ENCODE results near the gene BCL2A1. TPM values are rescaled to one million over a fixed set of nuclear protein-coding genes. Genes with fewer than 3 reads are reported as not detected.

The BCL2A1 gene
- total and polyA plus RNA-seq, 4 donors, result 0.50 to 2.9 (median 1.2) TPM

DNA sequence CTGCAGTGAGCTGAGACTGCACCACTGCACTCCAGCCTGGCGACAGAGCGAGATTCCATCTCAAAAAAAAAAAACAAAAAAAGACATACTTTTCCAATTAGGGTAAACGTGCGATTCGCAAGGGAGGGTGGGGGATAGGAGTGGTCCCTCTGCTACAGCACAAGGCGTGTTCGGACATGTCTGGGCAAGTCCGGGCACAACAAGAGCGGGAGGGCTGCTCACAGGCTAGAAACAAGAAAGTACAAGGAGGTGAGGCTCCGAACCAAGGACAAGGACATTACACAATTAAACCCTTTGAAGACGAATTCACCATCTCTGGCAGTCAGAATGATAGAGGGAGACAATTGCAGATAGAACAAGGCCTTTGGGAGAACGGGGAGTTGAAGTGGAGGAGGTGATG is 32.2 kb upstream of the BCL2A1 start:
- WGBS, result 93% methylated on average over 12 of the region's 12 CpGs
- H3K27me3 ChIP-seq (ENCODE audit: control insufficient read depth in 4 of 4, insufficient read depth in 4 of 4, low read length in 3 of 4), result no peaks in the 10 kb centered on the region
- H3K9me3 ChIP-seq (ENCODE audit: control insufficient read depth in 4 of 4, low read length in 3 of 4), result no peaks in the 10 kb centered on the region
- H3K36me3 ChIP-seq (ENCODE audit: control insufficient read depth in 4 of 4, insufficient read depth in 3 of 4, low read depth in 1 of 4, low read length in 3 of 4), result no peaks in the 10 kb centered on the region
- no peak for DNase-seq (ENCODE audit: low spot score)
- no peak overlapping the region for H3K9ac ChIP-seq (ENCODE audit: low read depth in 1 of 2, low read length in 2 of 2)
- TF ChIP-seq, protein P1, sequence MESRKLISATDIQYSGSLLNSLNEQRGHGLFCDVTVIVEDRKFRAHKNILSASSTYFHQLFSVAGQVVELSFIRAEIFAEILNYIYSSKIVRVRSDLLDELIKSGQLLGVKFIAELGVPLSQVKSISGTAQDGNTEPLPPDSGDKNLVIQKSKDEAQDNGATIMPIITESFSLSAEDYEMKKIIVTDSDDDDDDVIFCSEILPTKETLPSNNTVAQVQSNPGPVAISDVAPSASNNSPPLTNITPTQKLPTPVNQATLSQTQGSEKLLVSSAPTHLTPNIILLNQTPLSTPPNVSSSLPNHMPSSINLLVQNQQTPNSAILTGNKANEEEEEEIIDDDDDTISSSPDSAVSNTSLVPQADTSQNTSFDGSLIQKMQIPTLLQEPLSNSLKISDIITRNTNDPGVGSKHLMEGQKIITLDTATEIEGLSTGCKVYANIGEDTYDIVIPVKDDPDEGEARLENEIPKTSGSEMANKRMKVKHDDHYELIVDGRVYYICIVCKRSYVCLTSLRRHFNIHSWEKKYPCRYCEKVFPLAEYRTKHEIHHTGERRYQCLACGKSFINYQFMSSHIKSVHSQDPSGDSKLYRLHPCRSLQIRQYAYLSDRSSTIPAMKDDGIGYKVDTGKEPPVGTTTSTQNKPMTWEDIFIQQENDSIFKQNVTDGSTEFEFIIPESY (IDR thresholded peaks at IDR 0.05), result no peak
- no peak for TF ChIP-seq YY1 (IDR thresholded peaks at IDR 0.05)
- no peak overlapping the region for H3K27ac ChIP-seq (ENCODE audit: low read depth in 1 of 2, low read length in 2 of 2)
- no peak overlapping the region for H3K4me3 ChIP-seq (ENCODE audit: low read depth in 1 of 3, low read length in 3 of 3)
- H3K4me1 ChIP-seq (ENCODE audit: control insufficient read depth in 4 of 4, insufficient read depth in 4 of 4, low read length in 3 of 4), result peaks cover 0 to 2% (median 0%) of the 10 kb centered on the region in 4 donors

DNA sequence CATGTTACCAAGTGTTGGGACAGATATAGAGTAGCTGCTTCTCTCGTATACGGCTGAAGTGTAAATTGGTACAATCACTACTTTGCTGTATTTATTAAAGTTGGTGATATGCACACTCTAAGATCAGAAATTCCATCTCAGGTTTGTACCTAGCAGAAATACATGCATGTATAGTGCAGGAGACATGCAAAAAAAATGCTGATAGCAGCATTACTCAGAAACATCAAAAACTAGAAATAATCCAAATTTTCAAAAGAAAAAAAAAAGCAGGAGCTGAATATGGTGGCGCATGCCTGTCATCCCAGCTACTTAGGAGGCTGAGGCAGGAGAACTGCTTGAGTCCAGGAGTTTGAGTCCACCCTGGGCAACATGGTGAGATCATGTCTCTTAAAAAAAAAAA is 31.3 kb upstream of the BCL2A1 start:
- 97% methylated on average over 3 of the region's 3 CpGs for WGBS
- no peaks in the 10 kb centered on the region for H3K36me3 ChIP-seq (ENCODE audit: control insufficient read depth in 4 of 4, insufficient read depth in 3 of 4, low read depth in 1 of 4, low read length in 3 of 4)
- H3K9ac ChIP-seq (ENCODE audit: low read depth in 1 of 2, low read length in 2 of 2), result no peak overlapping the region
- H3K27ac ChIP-seq (ENCODE audit: low read depth in 1 of 2, low read length in 2 of 2), result no peak overlapping the region
- DNase-seq (ENCODE audit: low spot score), result no peak
- H3K27me3 ChIP-seq (ENCODE audit: control insufficient read depth in 4 of 4, insufficient read depth in 4 of 4, low read length in 3 of 4), result no peaks in the 10 kb centered on the region
- H3K4me1 ChIP-seq (ENCODE audit: control insufficient read depth in 4 of 4, insufficient read depth in 4 of 4, low read length in 3 of 4), result peaks cover 0 to 2% (median 0%) of the 10 kb centered on the region in 4 donors
- H3K4me3 ChIP-seq (ENCODE audit: low read depth in 1 of 3, low read length in 3 of 3), result no peak overlapping the region
- TF ChIP-seq, protein P2, sequence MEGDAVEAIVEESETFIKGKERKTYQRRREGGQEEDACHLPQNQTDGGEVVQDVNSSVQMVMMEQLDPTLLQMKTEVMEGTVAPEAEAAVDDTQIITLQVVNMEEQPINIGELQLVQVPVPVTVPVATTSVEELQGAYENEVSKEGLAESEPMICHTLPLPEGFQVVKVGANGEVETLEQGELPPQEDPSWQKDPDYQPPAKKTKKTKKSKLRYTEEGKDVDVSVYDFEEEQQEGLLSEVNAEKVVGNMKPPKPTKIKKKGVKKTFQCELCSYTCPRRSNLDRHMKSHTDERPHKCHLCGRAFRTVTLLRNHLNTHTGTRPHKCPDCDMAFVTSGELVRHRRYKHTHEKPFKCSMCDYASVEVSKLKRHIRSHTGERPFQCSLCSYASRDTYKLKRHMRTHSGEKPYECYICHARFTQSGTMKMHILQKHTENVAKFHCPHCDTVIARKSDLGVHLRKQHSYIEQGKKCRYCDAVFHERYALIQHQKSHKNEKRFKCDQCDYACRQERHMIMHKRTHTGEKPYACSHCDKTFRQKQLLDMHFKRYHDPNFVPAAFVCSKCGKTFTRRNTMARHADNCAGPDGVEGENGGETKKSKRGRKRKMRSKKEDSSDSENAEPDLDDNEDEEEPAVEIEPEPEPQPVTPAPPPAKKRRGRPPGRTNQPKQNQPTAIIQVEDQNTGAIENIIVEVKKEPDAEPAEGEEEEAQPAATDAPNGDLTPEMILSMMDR (IDR thresholded peaks at IDR 0.05; ENCODE audit: low read depth, low read length, missing input control), result no peak
- no peak for TF ChIP-seq YY1 (IDR thresholded peaks at IDR 0.05)
- TF ChIP-seq, protein P3, sequence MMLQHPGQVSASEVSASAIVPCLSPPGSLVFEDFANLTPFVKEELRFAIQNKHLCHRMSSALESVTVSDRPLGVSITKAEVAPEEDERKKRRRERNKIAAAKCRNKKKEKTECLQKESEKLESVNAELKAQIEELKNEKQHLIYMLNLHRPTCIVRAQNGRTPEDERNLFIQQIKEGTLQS (IDR thresholded peaks at IDR 0.05), result no peak
- no peak for TF ChIP-seq FOXA1 (IDR thresholded peaks at IDR 0.05)
- TF ChIP-seq JUND (IDR thresholded peaks at IDR 0.05), result no peak
- TF ChIP-seq, protein P1 (IDR thresholded peaks at IDR 0.05), result no peak
- TF ChIP-seq SP1 (IDR thresholded peaks at IDR 0.05), result no peak
- TF ChIP-seq HNF4G (IDR thresholded peaks at IDR 0.05), result no peak
- TF ChIP-seq GABPA (IDR thresholded peaks at IDR 0.05 in 1 of 2, conservative IDR thresholded peaks at IDR 0.05 in 1 of 2), result no peak
- H3K9me3 ChIP-seq (ENCODE audit: control insufficient read depth in 4 of 4, low read length in 3 of 4), result no peaks in the 10 kb centered on the region

DNA sequence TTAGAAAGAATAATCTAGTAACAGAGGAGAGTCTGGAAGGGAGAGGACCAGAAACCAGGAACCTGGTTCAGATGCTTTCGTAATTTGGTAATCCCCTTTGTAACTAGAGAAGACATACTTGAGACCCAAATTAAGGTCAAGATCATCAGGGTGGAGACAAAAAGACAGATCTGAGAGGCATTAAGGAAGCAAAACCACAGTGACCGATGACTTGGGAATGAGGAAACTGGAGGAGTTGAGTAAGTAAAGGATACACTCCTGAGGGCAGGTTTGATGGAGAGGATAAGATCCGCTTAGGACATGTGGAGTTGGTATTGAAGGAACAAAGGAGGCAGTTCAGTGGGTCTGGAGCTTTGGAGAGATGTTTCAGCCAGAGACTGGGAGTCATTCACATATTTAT is 23.6 kb upstream of the BCL2A1 start:
- Histone ChIP-seq H3K27me3 (ENCODE audit: control insufficient read depth in 4 of 4, insufficient read depth in 4 of 4, low read length in 3 of 4) (no peaks in the 10 kb centered on the region), H3K9me3 (ENCODE audit: control insufficient read depth in 4 of 4, low read length in 3 of 4) (no peaks in the 10 kb centered on the region), H3K4me3 (ENCODE audit: low read depth in 1 of 3, low read length in 3 of 3) (no peak overlapping the region), H3K4me1 (ENCODE audit: control insufficient read depth in 4 of 4, insufficient read depth in 4 of 4, low read length in 3 of 4) (no peaks in the 10 kb centered on the region), H3K36me3 (ENCODE audit: control insufficient read depth in 4 of 4, insufficient read depth in 3 of 4, low read depth in 1 of 4, low read length in 3 of 4) (no peaks in the 10 kb centered on the region), H3K9ac (ENCODE audit: low read depth in 1 of 2, low read length in 2 of 2) (no peak overlapping the region), H3K27ac (ENCODE audit: low read depth in 1 of 2, low read length in 2 of 2) (no peak overlapping the region)
- no peak for DNase-seq (ENCODE audit: low spot score)
- 89% methylated on average over 3 of the region's 3 CpGs for WGBS
- TF ChIP-seq RAD21 (IDR thresholded peaks at IDR 0.05), result no peak
- no peak for TF ChIP-seq SP1 (IDR thresholded peaks at IDR 0.05)
- no peak for TF ChIP-seq TAF1 (conservative IDR thresholded peaks at IDR 0.05)
- TF ChIP-seq HNF4A (conservative IDR thresholded peaks at IDR 0.05), result no peak
- TF ChIP-seq NR2F2 (IDR thresholded peaks at IDR 0.05), result no peak
- no peak for TF ChIP-seq FOXA1 (IDR thresholded peaks at IDR 0.05)
- TF ChIP-seq YY1 (IDR thresholded peaks at IDR 0.05), result no peak
- no peak for TF ChIP-seq EGR1 (IDR thresholded peaks at IDR 0.05; ENCODE audit: low read depth in 2 of 2)
- TF ChIP-seq, protein P2 (IDR thresholded peaks at IDR 0.05; ENCODE audit: low read depth, low read length, missing input control), result no peak
- TF ChIP-seq, protein P4, sequence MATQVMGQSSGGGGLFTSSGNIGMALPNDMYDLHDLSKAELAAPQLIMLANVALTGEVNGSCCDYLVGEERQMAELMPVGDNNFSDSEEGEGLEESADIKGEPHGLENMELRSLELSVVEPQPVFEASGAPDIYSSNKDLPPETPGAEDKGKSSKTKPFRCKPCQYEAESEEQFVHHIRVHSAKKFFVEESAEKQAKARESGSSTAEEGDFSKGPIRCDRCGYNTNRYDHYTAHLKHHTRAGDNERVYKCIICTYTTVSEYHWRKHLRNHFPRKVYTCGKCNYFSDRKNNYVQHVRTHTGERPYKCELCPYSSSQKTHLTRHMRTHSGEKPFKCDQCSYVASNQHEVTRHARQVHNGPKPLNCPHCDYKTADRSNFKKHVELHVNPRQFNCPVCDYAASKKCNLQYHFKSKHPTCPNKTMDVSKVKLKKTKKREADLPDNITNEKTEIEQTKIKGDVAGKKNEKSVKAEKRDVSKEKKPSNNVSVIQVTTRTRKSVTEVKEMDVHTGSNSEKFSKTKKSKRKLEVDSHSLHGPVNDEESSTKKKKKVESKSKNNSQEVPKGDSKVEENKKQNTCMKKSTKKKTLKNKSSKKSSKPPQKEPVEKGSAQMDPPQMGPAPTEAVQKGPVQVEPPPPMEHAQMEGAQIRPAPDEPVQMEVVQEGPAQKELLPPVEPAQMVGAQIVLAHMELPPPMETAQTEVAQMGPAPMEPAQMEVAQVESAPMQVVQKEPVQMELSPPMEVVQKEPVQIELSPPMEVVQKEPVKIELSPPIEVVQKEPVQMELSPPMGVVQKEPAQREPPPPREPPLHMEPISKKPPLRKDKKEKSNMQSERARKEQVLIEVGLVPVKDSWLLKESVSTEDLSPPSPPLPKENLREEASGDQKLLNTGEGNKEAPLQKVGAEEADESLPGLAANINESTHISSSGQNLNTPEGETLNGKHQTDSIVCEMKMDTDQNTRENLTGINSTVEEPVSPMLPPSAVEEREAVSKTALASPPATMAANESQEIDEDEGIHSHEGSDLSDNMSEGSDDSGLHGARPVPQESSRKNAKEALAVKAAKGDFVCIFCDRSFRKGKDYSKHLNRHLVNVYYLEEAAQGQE (IDR thresholded peaks at IDR 0.05), result no peak
- no peak for TF ChIP-seq HNF4G (IDR thresholded peaks at IDR 0.05)

Data from liver (tissue), 9 donors.